IPS-11a (cell line): Measurements from ENCODE around the gene ZFYVE9.
"Not testable (repeated sequence)": the region's sequence is repeated elsewhere in the genome, so short reads cannot be mapped to it uniquely, and the experiment has no call there.

ENCODE experiments used
- H3K4me3 ChIP-seq: one replicate; pipeline ENCODE4 v1.5.1; 2013; ENCODE audit warnings: low read depth, low read length, control low read depth

The ZFYVE9 gene

GRCh38 chr1:52366517-52366827 lies 224.6 kb downstream of the ZFYVE9 start:
- H3K4me3 ChIP-seq, result peak overlapping the region; percentile 79

- no peak overlapping the region for H3K4me3 ChIP-seq
These were observed 225.4 kb downstream of the ZFYVE9 start for GRCh38 chr1:52367272-52367671.

DNA sequence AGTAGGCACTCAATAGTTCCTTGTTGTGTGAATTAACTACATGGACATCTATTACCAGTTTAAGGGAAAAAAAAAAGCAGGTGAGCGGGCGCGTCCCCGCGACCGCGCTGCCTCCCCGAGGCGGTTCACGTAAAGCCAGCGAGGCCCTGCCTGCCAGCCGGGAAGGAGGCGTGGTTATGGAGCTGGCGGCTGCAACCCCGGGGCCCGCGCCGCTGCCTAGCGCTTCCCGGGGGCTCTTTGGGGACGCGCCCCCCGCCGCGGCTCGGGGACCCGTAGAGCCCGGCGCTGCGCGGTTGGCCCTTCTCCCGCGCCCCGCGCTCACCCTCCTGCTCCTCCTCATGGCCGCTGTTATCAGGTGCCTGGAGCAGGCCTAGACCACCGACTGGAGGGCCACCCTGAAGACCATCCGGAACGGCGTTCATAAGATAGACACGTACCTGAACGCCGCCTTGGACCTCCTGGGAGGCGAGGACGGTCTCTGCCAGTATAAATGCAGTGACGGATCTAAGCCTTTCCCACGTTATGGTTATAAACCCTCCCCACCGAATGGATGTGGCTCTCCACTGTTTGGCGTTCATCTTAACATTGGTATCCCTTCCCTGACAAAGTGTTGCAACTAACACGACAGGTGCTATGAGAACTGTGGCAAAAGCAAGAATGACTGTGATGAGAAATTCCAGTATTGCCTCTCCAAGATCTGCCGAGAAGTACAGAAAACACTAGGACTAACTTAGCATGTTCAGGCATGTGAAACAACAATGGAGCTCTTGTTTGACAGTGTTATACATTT lies 226.7 kb downstream of the ZFYVE9 start:
- H3K4me3 ChIP-seq, result peak overlapping the region; percentile 39

GRCh38 chr1:52369851-52370250 lies 228.0 kb downstream of the ZFYVE9 start:
- not testable (repeated sequence) for H3K4me3 ChIP-seq

- H3K4me3 ChIP-seq, result no peak overlapping the region
These were observed 243.5 kb downstream of the ZFYVE9 start for GRCh38 chr1:52385376-52385775.

DNA sequence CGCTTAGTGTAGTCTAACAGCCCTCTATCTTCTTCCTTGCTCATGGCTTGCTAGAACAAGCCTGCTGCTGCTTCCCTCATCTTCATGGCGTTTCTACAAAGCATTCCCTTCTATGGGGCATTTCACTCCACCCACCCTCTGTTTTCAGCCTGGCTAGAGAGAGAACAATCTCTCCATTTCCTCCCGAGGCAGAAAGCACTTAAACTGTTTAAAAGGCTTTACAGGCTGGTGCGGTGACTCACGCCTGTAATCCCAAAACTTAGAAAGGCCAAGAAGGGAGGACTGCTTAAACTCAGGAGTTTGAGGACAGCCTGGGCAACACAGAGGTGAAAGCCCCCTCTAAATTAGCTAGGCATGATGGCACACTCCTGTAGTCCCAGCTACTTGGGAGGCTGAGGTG lies 244.6 kb downstream of the ZFYVE9 start:
- H3K4me3 ChIP-seq, result no peak overlapping the region

DNA sequence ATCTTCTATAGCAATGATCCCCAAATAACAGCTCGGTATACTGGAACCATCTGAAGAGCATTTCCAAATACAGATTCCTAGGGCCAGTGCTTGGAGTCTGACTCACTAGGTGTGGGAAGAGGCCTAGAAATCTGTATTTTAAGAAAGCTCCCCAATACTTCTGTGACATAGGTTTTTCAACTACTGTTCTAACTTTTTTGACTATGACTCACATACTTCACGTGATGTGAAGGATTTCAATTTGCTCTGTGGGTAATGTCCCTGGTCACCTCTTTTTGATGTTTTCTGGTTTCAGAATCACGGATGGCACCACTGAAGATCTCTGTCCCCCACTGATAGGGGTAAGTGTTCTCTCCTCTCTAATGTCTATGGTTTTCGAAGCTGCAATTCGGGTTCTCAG lies 251.3 kb downstream of the ZFYVE9 start:
- no peak overlapping the region for H3K4me3 ChIP-seq
